HEK293 (cell line): ENCODE measurements around the gene PKN1.

Source experiments
- CTCF ChIA-PET: fragments of 350-600 bp; formaldehyde crosslinking; extraction: SDS; loops from one replicate; lab custom pipeline; 2021; ENCODE audit warnings: antibody characterized with exemption; lab: Yijun Ruan, JAX
- POLR2A ChIA-PET: fragments of 300-600 bp; formaldehyde crosslinking; extraction: SDS; loops from one replicate; lab custom pipeline; 2020; ENCODE audit warnings: antibody characterized with exemption, inconsistent platforms; lab: Yijun Ruan, JAX
- H3K27ac ChIP-seq: fragments of 200-500 bp; sonication (Bioruptor generic); 2 replicates; pipeline ENCODE4 v1.5.1; 2014; ENCODE audit warnings: low read depth, low read length, control low read depth, inconsistent platforms; ENCODE audit errors: extremely low read depth
- H3K36me3 ChIP-seq, 2 experiments: fragments of 200-500 bp in 1 of 2; sonication (Bioruptor generic) in 1 of 2; 1 replicate in 1 of 2; 2 replicates in 1 of 2; pipeline ENCODE4 v1.5.1; 2014 to 2017; ENCODE audit warnings: inconsistent platforms in 2 of 2, low read length in 2 of 2; ENCODE audit not compliant: control insufficient read depth in 2 of 2, insufficient read depth in 1 of 2
- H3K4me1 ChIP-seq: fragments of 200-500 bp; sonication (Bioruptor generic); 2 replicates; pipeline ENCODE4 v1.5.1; 2014; ENCODE audit warnings: mild to moderate bottlenecking, low read length, inconsistent platforms; ENCODE audit not compliant: control insufficient read depth, insufficient read depth
- H3K4me3 ChIP-seq: 2 replicates; pipeline ENCODE4 v1.5.1; 2011; ENCODE audit warnings: low read depth, mild to moderate bottlenecking, control low read depth, low read length, moderate library complexity
- H3K9me3 ChIP-seq: fragments of 200-500 bp; sonication (Bioruptor generic); 2 replicates; pipeline ENCODE4 v1.5.1; 2014; ENCODE audit warnings: low read depth, low read length, inconsistent platforms; ENCODE audit not compliant: control insufficient read depth, insufficient read depth
- ATF2 ChIP-seq: fragments of 450-650 bp; formaldehyde crosslinking; IDR thresholded peaks from 2 replicates; pipeline ENCODE4 v1.5.1; 2016; ENCODE audit warnings: missing biosample characterization, missing genetic modification characterization, low read depth
- HOXD13 ChIP-seq: sonication (generic); formaldehyde crosslinking; IDR thresholded peaks from 2 replicates; pipeline ENCODE4 v1.8.0; 2022; ENCODE audit warnings: missing genetic modification reagents, borderline replicate concordance
- KLF17 ChIP-seq: fragments of 450-650 bp; formaldehyde crosslinking; IDR thresholded peaks from 2 replicates; pipeline ENCODE4 v1.5.1; 2016; ENCODE audit warnings: missing biosample characterization, missing genetic modification characterization
- KLF8 ChIP-seq: fragments of 450-650 bp; formaldehyde crosslinking; IDR thresholded peaks from 2 replicates; pipeline ENCODE4 v1.5.1; 2016; ENCODE audit warnings: missing biosample characterization, missing genetic modification characterization
- KLF9 ChIP-seq: fragments of 450-650 bp; formaldehyde crosslinking; IDR thresholded peaks from 2 replicates; pipeline ENCODE4 v1.5.1; 2016; ENCODE audit warnings: missing biosample characterization, missing genetic modification characterization, low read depth
- REST ChIP-seq: fragments of 450-650 bp; formaldehyde crosslinking; IDR thresholded peaks from 2 replicates; pipeline ENCODE4 v1.5.1; 2016; ENCODE audit warnings: missing biosample characterization, missing genetic modification characterization
- SCRT2 ChIP-seq: fragments of 450-650 bp; formaldehyde crosslinking; IDR thresholded peaks from 2 replicates; pipeline ENCODE4 v1.5.1; 2016; ENCODE audit warnings: missing biosample characterization, missing genetic modification characterization
- SP2 ChIP-seq: fragments of 450-650 bp; formaldehyde crosslinking; IDR thresholded peaks from 2 replicates; pipeline ENCODE4 v1.5.1; 2016; ENCODE audit warnings: missing biosample characterization, missing genetic modification characterization
- ZBTB11 ChIP-seq: fragments of 450-650 bp; formaldehyde crosslinking; conservative IDR thresholded peaks from 2 replicates; pipeline ENCODE4 v1.5.1; 2016; ENCODE audit warnings: low read depth, missing biosample characterization, missing genetic modification characterization
- ZBTB48 ChIP-seq: fragments of 450-650 bp; formaldehyde crosslinking; IDR thresholded peaks from 2 replicates; pipeline ENCODE4 v1.5.1; 2016; ENCODE audit warnings: missing biosample characterization, missing genetic modification characterization
- ZNF248 ChIP-seq: fragments of 450-650 bp; formaldehyde crosslinking; IDR thresholded peaks from 2 replicates; pipeline ENCODE4 v1.5.1; 2017; ENCODE audit warnings: missing biosample characterization, missing genetic modification characterization
- ZNF366 ChIP-seq: fragments of 450-650 bp; formaldehyde crosslinking; conservative IDR thresholded peaks from 2 replicates; pipeline ENCODE4 v1.5.1; 2016; ENCODE audit warnings: missing biosample characterization, missing genetic modification characterization
- ZNF433 ChIP-seq: fragments of 450-650 bp; formaldehyde crosslinking; IDR thresholded peaks from 2 replicates; pipeline ENCODE4 v1.5.1; 2016; ENCODE audit warnings: missing biosample characterization, missing genetic modification characterization, low read depth
- ZNF692 ChIP-seq: fragments of 450-650 bp; formaldehyde crosslinking; IDR thresholded peaks from 2 replicates; pipeline ENCODE4 v1.5.1; 2016; ENCODE audit warnings: missing biosample characterization, missing genetic modification characterization
- ZSCAN16 ChIP-seq: fragments of 450-650 bp; formaldehyde crosslinking; IDR thresholded peaks from 2 replicates; pipeline ENCODE4 v1.5.1; 2016; ENCODE audit warnings: missing biosample characterization, missing genetic modification characterization
- TF ChIP-seq, protein P1 (sequence below): fragments of 450-650 bp; formaldehyde crosslinking; IDR thresholded peaks from 2 replicates; pipeline ENCODE4 v1.5.1; 2016; ENCODE audit warnings: missing biosample characterization, missing genetic modification characterization
- TF ChIP-seq, protein P2 (sequence below): fragments of 450-650 bp; formaldehyde crosslinking; IDR thresholded peaks from 2 replicates; pipeline ENCODE4 v1.5.1; 2017; ENCODE audit warnings: missing biosample characterization, missing genetic modification characterization

Gene PKN1

DNA sequence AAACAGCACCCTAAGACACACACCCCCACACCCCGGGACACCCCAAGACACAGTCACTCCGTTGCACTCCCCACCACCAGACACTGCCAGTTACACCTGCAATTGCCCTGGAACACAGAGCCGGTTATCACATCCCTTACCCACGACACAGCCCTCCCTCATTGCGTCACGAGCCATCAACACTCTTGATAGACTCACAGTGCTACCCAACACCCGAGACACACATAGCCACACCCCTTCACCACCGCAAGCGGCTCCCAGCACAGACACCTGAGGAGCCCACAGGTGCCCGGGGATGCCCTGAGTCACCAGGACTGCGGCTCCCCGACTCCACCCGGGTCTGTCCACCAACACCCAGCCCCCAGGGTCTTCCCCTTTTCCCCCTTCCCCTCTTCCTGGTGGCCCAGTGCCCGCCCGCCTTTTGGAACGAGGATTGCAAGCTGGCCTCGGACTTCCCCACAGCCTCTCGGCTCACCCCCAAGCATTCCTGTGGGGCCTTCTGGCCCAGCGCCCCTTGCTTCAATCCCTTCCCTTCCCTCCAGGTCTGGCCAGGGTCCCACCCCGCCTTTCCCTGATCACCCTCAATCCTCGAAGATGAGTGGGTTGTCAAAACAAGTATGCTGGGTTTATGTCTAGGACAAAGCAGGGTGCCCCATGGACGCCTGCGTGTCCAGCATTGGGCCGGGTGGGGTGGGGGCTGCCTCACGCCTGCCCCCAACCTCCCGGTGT is 43.7 kb downstream of the PKN1 start:
- H3K36me3 ChIP-seq = peaks cover 0 to 33% of the 10 kb centered on the region in 2 experiments; a peak in 2 of 3 replicates
- no peaks in the 10 kb centered on the region for H3K9me3 ChIP-seq
- H3K27ac ChIP-seq = no peak overlapping the region
- no peaks in the 10 kb centered on the region; the same call in 1 of the 2 replicates for H3K4me1 ChIP-seq
- ChIA-PET CTCF (interaction anchor here (0.7 kb wide), 1 partner anchor 118 kb away, joined by 3 read pairs; no protein-coding TSS in a partner anchor), POLR2A (interaction anchor here (0.6 to 1.6 kb wide), 3 partner anchors 19 to 340 kb away, joined by 3 to 5 read pairs (median 4); partner anchors contain the start of genes ASF1B and GIPC1)
- H3K4me3 ChIP-seq = no peak overlapping the region
- TF ChIP-seq, protein P1, sequence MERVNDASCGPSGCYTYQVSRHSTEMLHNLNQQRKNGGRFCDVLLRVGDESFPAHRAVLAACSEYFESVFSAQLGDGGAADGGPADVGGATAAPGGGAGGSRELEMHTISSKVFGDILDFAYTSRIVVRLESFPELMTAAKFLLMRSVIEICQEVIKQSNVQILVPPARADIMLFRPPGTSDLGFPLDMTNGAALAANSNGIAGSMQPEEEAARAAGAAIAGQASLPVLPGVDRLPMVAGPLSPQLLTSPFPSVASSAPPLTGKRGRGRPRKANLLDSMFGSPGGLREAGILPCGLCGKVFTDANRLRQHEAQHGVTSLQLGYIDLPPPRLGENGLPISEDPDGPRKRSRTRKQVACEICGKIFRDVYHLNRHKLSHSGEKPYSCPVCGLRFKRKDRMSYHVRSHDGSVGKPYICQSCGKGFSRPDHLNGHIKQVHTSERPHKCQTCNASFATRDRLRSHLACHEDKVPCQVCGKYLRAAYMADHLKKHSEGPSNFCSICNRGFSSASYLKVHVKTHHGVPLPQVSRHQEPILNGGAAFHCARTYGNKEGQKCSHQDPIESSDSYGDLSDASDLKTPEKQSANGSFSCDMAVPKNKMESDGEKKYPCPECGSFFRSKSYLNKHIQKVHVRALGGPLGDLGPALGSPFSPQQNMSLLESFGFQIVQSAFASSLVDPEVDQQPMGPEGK = peak; percentile 83
- TF ChIP-seq SCRT2 (peak; percentile 89), REST (tag by site-specific recombination) (0 out of 2 replicates have a peak, but pooled peaks have one; percentile 17), HOXD13 (CRISPR knock-in tag) (no peak), KLF9 (tag by site-specific recombination) (peak; percentile 65; the same call in 1 of the 2 replicates), KLF17 (tag by site-specific recombination) (peak; percentile 79), ZNF248 (tag by site-specific recombination) (no peak), ZNF366 (peak; percentile 36; the same call in 1 of the 2 replicates), SP2 (peak; percentile 39), KLF8 (tag by site-specific recombination) (peak; percentile 57; the same call in 1 of the 2 replicates), ATF2 (tag by site-specific recombination) (peak; percentile 52; the same call in 1 of the 2 replicates), ZSCAN16 (tag by site-specific recombination) (no peak), ZBTB11 (tag by site-specific recombination) (no peak), ZNF433 (tag by site-specific recombination) (no peak), ZBTB48 (tag by site-specific recombination) (peak; percentile 81), ZNF692 (tag by site-specific recombination) (peak; percentile 45; the same call in 1 of the 2 replicates)
- TF ChIP-seq, protein P2, sequence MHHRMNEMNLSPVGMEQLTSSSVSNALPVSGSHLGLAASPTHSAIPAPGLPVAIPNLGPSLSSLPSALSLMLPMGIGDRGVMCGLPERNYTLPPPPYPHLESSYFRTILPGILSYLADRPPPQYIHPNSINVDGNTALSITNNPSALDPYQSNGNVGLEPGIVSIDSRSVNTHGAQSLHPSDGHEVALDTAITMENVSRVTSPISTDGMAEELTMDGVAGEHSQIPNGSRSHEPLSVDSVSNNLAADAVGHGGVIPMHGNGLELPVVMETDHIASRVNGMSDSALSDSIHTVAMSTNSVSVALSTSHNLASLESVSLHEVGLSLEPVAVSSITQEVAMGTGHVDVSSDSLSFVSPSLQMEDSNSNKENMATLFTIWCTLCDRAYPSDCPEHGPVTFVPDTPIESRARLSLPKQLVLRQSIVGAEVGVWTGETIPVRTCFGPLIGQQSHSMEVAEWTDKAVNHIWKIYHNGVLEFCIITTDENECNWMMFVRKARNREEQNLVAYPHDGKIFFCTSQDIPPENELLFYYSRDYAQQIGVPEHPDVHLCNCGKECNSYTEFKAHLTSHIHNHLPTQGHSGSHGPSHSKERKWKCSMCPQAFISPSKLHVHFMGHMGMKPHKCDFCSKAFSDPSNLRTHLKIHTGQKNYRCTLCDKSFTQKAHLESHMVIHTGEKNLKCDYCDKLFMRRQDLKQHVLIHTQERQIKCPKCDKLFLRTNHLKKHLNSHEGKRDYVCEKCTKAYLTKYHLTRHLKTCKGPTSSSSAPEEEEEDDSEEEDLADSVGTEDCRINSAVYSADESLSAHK (tag by site-specific recombination) = peak; percentile 32; the same call in 1 of the 2 replicates
